Measurements from ENCODE around the gene UBE2F.

UBE2F gene

DNA sequence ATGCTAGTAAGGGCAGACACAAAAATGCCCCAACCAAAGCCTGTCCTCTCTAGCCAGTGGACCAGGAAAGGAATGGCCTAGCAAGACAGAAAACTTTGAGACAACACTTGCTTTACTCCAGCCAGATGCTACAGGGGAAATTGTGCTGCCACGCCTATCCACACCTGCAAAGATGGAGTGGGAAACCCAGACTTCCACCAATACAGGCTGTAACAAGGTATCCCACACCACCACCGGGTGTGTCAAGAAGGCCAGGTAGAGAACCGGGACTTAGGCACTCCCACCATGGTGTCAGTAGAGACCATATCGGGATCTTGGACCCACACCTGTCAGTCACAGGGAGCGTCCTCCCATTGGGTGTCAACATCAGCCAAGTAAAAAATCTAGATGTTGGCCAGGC is 117.1 kb downstream of the UBE2F start:
- Histone ChIP-seq H3K4me1 (ENCODE audit: control insufficient read depth, insufficient read depth, low read length) (no peaks in the 10 kb centered on the region), H3K9me3 (ENCODE audit: control insufficient read depth, low read length) (no peaks in the 10 kb centered on the region), H3K27me3 (ENCODE audit: control insufficient read depth, insufficient read depth, low read length, poor library complexity, severe bottlenecking) (no peaks in the 10 kb centered on the region), H3K4me3 (ENCODE audit: insufficient read depth, low read depth, low read length) (no peak overlapping the region), H3K27ac (ENCODE audit: insufficient read depth, low read depth, low read length, poor library complexity, severe bottlenecking) (no peak overlapping the region), H3K36me3 (ENCODE audit: control insufficient read depth, insufficient read depth, low read length) (peaks cover 39% of the 10 kb centered on the region)
- WGBS, 2 experiments: 73 to 77% methylated on average over 5 of the region's 5 CpGs

DNA sequence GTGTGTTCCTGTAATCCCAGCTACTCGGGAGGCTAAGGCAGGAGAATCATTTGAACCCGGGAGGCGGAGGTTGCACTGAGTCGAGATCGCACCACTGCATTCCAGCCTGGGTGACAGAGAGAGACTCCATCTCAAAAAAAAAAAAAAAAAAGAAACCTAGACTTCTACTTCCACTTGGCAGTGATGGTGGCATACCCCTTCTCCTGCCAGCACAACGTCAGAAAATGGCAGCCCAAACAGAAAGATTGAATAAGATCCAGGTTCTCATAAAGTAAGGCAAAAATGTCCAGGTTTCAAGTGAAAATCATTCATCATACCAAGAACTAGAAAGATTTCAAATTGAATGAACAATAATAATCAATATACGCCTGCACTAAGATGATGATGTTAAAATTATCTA is 117.9 kb downstream of the UBE2F start:
- Histone ChIP-seq H3K27ac (ENCODE audit: insufficient read depth, low read depth, low read length, poor library complexity, severe bottlenecking) (no peak overlapping the region), H3K27me3 (ENCODE audit: control insufficient read depth, insufficient read depth, low read length, poor library complexity, severe bottlenecking) (no peaks in the 10 kb centered on the region), H3K4me1 (ENCODE audit: control insufficient read depth, insufficient read depth, low read length) (no peaks in the 10 kb centered on the region), H3K36me3 (ENCODE audit: control insufficient read depth, insufficient read depth, low read length) (peaks cover 31% of the 10 kb centered on the region), H3K4me3 (ENCODE audit: insufficient read depth, low read depth, low read length) (no peak overlapping the region), H3K9me3 (ENCODE audit: control insufficient read depth, low read length) (no peaks in the 10 kb centered on the region)
- 91 to 95% methylated on average over 6 of the region's 7 CpGs for WGBS, 2 experiments

DNA sequence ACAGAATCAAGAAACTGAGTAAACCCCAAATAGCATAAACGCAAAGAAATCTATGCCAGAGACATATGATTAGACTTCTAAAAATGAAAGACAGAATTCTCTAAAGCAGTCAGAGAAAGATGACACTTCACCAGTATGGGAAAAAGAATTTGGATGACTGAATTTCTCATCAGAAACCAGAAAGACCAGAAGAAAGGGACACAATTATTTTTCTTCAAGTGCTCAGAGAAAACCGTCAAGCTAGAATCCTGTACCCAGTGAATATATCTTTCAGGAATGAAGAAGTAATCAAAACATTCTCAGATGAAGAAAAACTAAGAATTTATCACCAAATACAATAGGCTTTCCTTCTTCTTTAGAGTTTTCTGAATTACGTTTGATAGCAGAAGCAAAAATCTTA is 119.1 kb downstream of the UBE2F start:
- Histone ChIP-seq H3K27ac (ENCODE audit: insufficient read depth, low read depth, low read length, poor library complexity, severe bottlenecking) (no peak overlapping the region), H3K4me1 (ENCODE audit: control insufficient read depth, insufficient read depth, low read length) (no peaks in the 10 kb centered on the region), H3K27me3 (ENCODE audit: control insufficient read depth, insufficient read depth, low read length, poor library complexity, severe bottlenecking) (no peaks in the 10 kb centered on the region), H3K4me3 (ENCODE audit: insufficient read depth, low read depth, low read length) (no peak overlapping the region), H3K36me3 (ENCODE audit: control insufficient read depth, insufficient read depth, low read length) (peaks cover 30% of the 10 kb centered on the region), H3K9me3 (ENCODE audit: control insufficient read depth, low read length) (no peaks in the 10 kb centered on the region)
- WGBS, 2 experiments: 94 to 100% methylated on average over 2 of the region's 3 CpGs

DNA sequence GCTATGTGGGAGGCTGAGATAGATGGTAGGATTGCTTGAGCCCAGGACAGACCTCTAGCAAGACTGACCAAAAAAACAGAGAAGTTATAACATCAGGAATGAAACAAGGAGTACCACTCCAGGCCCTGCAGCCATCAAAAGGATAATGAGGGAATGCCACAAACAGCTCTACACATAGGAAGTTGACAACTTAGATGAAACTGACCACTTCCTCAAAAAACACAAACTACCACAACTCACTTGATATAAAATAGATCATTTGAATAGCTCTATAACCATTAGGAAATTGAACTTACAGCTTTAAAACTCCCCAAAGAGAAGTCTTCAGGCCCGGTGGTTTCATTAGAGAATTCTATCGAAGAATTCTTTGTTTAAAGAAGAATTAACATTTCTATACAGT is 120.4 kb downstream of the UBE2F start:
- Histone ChIP-seq H3K9me3 (ENCODE audit: control insufficient read depth, low read length) (no peaks in the 10 kb centered on the region), H3K36me3 (ENCODE audit: control insufficient read depth, insufficient read depth, low read length) (peaks cover 30% of the 10 kb centered on the region), H3K27ac (ENCODE audit: insufficient read depth, low read depth, low read length, poor library complexity, severe bottlenecking) (no peak overlapping the region), H3K27me3 (ENCODE audit: control insufficient read depth, insufficient read depth, low read length, poor library complexity, severe bottlenecking) (no peaks in the 10 kb centered on the region), H3K4me3 (ENCODE audit: insufficient read depth, low read depth, low read length) (no peak overlapping the region), H3K4me1 (ENCODE audit: control insufficient read depth, insufficient read depth, low read length) (no peaks in the 10 kb centered on the region)
- WGBS, 2 experiments: 92 to 100% methylated on average over 2 of the region's 2 CpGs

DNA sequence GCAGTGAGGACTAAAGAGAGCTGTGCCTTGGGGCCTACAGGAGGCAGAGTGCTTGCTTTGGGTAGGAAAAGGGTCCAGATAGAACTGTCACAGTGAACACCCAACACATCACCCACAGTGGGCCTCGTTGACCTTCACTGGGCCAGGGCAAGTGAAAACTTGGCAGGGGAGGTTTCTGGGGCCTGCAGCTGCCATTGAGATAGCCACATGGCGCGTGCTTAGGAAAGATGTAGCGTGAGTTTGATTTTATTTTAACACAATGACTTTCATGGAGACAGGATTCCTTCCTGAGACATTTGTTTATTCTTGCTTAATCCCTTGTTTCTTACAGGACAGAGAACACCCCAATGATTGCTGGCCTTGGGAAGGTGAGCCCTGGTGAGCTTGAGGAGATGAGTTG is 124.1 kb downstream of the UBE2F start:
- Histone ChIP-seq H3K9me3 (ENCODE audit: control insufficient read depth, low read length) (no peaks in the 10 kb centered on the region), H3K27me3 (ENCODE audit: control insufficient read depth, insufficient read depth, low read length, poor library complexity, severe bottlenecking) (no peaks in the 10 kb centered on the region), H3K27ac (ENCODE audit: insufficient read depth, low read depth, low read length, poor library complexity, severe bottlenecking) (no peak overlapping the region), H3K4me3 (ENCODE audit: insufficient read depth, low read depth, low read length) (no peak overlapping the region), H3K4me1 (ENCODE audit: control insufficient read depth, insufficient read depth, low read length) (no peaks in the 10 kb centered on the region), H3K36me3 (ENCODE audit: control insufficient read depth, insufficient read depth, low read length) (peaks cover 2% of the 10 kb centered on the region)
- WGBS, 2 experiments: 96 to 97% methylated on average over 4 of the region's 4 CpGs

DNA sequence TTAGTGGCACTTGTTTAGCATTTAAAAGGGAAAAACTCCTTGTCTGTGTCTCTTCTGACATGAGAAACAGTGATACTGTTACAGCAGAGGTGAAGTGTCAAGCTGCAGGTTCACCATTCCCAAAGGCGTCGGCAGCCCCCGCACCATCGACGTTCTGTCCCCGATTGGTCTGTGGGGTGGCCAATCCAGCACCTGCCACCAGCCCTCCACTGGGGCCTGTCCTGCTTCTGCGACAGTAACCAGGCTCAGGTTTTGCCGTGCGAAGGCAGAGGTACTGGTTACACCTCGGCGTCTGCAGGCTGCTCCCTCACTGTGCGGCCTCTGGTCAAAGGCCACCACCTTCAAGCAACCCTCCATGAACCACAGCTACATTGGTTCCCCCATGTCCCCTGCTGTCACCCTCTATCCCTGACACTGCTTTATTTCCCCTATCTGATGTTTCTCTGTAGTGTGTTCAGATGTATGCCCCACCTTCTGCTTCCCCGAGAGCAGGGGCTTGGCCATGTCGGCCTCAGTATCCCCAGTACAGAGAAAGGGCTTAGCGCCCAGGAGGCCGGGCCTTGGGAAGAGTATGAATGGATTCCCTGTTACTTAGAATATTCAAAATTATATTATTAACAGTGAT is 124.7 kb downstream of the UBE2F start:
- Histone ChIP-seq H3K9me3 (ENCODE audit: control insufficient read depth, low read length) (no peaks in the 10 kb centered on the region), H3K4me1 (ENCODE audit: control insufficient read depth, insufficient read depth, low read length) (no peaks in the 10 kb centered on the region), H3K4me3 (ENCODE audit: insufficient read depth, low read depth, low read length) (no peak overlapping the region), H3K27ac (ENCODE audit: insufficient read depth, low read depth, low read length, poor library complexity, severe bottlenecking) (no peak overlapping the region), H3K27me3 (ENCODE audit: control insufficient read depth, insufficient read depth, low read length, poor library complexity, severe bottlenecking) (no peaks in the 10 kb centered on the region), H3K36me3 (ENCODE audit: control insufficient read depth, insufficient read depth, low read length) (no peaks in the 10 kb centered on the region)
- 93 to 95% methylated on average over 14 to 16 of the region's 16 CpGs for WGBS, 2 experiments

Measured in ectodermal cell (in vitro differentiated cells).